Brain microvascular endothelial cell (primary cell): ENCODE results near the gene TGFBR1.

ENCODE experiments used
- DNase-seq: peaks from one replicate; pipeline ENCODE4 v3.0.0-alpha.2; 2020
- H3K27ac ChIP-seq: fragments of 250-450 bp; sonication (Bioruptor Pico); 2 replicates; pipeline ENCODE4 v1.5.1; 2020; ENCODE audit warnings: mild to moderate bottlenecking, moderate library complexity
- H3K27me3 ChIP-seq: fragments of 250-450 bp; sonication (Bioruptor Pico); replicated peaks from 2 replicates; pipeline ENCODE4 v1.5.1; 2020; ENCODE audit warnings: mild to moderate bottlenecking
- H3K36me3 ChIP-seq: fragments of 250-450 bp; sonication (Bioruptor Pico); replicated peaks from 2 replicates; pipeline ENCODE4 v1.5.1; 2020; ENCODE audit warnings: mild to moderate bottlenecking
- H3K4me3 ChIP-seq: 2 replicates; pipeline ENCODE4 v1.5.1; 2011; ENCODE audit warnings: low read depth, mild to moderate bottlenecking, control low read depth, low read length, moderate library complexity
- in situ Hi-C: cut with HindIII; loops from 2 replicates; pipeline ENCODE4 v1.10.0; 2017; ENCODE audit warnings: low sequenced_read_pairs, low pct_ligation_motif_present
- TF ChIP-seq, protein P1 (sequence below): IDR thresholded peaks from 2 replicates; pipeline ENCODE4 v1.5.1; 2011; ENCODE audit warnings: low read depth, mild to moderate bottlenecking, moderate library complexity, low read length, control low read depth, inconsistent platforms; ENCODE audit errors: missing control alignments

TGFBR1 gene

DNA sequence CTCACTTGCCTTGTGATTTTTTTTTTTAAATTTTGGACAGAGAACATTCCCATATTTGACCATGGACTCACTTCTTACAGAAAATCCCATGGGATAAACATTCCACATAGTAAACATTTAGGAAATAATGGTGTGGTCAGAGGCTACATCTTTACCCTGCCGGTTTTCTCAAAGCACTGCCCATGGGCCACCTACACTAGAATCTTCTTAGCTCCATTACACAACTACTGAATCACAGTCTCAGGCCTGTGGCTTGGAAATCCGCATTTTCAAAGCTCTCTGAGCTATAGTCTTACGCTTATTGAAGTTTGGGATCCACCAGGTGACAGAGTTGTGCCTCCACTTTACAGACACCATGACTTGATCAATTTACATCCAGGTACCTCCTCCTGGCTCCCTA is 77.4 kb downstream of the TGFBR1 start:
- Histone ChIP-seq H3K4me3 (no peak overlapping the region), H3K36me3 (no peaks in the 10 kb centered on the region), H3K27ac (no peak overlapping the region), H3K27me3 (no peaks in the 10 kb centered on the region)
- no peak for DNase-seq
- in situ Hi-C loops = no loop called here
- TF ChIP-seq, protein P1, sequence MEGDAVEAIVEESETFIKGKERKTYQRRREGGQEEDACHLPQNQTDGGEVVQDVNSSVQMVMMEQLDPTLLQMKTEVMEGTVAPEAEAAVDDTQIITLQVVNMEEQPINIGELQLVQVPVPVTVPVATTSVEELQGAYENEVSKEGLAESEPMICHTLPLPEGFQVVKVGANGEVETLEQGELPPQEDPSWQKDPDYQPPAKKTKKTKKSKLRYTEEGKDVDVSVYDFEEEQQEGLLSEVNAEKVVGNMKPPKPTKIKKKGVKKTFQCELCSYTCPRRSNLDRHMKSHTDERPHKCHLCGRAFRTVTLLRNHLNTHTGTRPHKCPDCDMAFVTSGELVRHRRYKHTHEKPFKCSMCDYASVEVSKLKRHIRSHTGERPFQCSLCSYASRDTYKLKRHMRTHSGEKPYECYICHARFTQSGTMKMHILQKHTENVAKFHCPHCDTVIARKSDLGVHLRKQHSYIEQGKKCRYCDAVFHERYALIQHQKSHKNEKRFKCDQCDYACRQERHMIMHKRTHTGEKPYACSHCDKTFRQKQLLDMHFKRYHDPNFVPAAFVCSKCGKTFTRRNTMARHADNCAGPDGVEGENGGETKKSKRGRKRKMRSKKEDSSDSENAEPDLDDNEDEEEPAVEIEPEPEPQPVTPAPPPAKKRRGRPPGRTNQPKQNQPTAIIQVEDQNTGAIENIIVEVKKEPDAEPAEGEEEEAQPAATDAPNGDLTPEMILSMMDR = no peak

DNA sequence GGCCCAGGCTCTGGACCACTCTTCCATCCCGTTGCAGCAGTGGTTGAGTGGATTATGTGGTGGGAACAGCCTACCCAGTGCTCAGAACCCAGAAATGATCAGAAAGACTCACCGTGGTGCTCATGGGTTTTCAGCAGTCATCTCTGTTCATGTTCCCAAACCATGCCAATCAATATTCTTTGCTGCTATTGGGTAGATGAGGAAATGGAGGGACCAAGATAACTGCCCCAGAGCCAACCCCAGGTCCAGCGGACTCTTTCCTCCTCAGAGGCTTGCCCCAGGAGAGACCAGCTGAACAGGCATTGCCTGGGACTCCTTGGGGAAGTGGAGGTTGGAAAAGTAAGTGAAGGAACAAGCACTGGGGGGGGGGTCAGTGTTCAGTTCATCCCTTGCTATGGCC is 78.7 kb downstream of the TGFBR1 start:
- no peak for DNase-seq
- in situ Hi-C loops = no loop called here
- no peaks in the 10 kb centered on the region for H3K36me3 ChIP-seq
- no peak overlapping the region for H3K4me3 ChIP-seq
- H3K27me3 ChIP-seq = no peaks in the 10 kb centered on the region
- no peak overlapping the region for H3K27ac ChIP-seq
- TF ChIP-seq, protein P1 = no peak

DNA sequence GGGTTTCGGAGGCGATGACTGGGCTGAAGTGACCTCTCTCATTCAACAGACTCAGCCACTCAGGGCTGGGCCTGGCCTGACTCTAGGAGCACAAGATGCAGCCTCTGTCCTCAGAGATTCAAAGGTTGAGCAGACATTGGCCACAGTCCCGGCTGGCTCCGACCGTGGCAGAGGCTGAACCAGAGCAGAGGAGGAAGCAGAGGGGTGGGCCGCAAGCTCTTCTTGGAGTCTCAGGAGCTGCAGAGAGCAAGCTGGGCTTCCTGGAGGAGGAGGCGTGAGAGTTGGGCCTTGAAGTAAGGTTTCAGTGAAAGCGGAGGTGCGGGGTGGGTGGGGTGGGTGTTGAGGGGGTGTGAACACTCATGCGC is 79.2 kb downstream of the TGFBR1 start:
- H3K4me3 ChIP-seq = no peak overlapping the region
- no peak overlapping the region for H3K27ac ChIP-seq
- in situ Hi-C loops = no loop called here
- TF ChIP-seq, protein P1 = no peak
- H3K27me3 ChIP-seq = no peaks in the 10 kb centered on the region
- H3K36me3 ChIP-seq = no peaks in the 10 kb centered on the region
- DNase-seq = no peak

DNA sequence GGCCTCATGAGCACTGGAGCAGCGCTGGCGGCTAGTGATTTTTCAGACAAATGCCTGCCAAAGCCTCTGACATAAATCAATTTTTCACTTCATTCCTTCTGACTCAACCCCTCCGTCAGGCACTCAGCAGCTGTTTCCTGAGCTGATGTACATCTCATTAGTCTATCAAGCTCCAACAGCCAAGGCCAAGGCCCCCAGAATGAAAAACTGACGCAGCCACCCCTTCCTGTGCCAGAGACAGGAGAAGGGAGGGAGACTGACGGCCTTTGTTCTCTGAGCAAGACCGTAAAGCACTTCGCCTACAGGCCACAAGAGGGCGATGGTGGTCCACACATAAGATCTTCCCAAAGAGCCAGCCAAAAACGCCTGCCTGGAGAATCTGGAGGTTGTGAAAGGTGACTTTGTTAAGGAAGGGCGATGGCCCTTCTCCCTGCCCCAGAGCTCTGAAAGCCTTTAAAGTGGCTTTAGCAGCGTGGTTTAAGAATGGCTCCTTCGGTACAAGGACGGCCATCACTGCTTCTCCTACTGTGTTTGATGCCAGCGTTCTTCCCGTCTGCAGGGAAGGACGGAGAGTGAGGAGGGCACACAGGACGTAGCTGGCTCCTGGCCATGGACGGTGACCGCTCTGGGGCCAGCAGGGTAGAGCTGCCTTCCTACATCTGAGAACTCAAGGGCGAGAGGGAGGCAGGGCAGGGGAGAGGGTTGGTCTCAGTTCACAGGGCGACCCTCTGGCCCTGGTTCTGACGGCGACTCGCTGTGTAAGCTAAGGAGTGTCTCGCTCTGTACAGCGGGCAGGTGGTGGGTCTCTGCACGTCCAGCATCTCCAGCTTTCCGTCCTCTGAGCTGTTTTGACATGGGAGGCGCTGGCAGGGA is 79.8 kb downstream of the TGFBR1 start:
- peak; percentile 89 for DNase-seq
- peak overlapping the region; percentile 38 for H3K4me3 ChIP-seq

DNA sequence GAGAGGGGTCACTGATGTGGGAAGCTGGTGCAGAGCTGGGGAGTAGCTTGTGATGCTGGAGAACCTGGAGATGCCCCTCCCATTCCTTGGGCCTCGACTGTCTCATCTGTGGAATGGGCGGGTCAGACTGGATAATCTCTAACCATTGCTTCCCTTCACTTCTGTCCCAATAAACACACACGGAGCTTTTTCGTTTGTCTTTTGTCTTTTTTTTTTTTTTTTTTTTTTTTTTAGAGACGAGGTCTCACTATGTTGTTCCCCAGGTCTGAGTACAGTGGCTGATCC is 80.4 kb downstream of the TGFBR1 start:
- TF ChIP-seq, protein P1 = no peak
- Histone ChIP-seq H3K4me3 (no peak overlapping the region), H3K36me3 (no peaks in the 10 kb centered on the region), H3K27ac (no peak overlapping the region), H3K27me3 (no peaks in the 10 kb centered on the region)
- no peak for DNase-seq
- in situ Hi-C loops = no loop called here

More for the DNA sequence above, 79.8 kb downstream of the TGFBR1 start:
- H3K36me3 ChIP-seq = no peaks in the 10 kb centered on the region
- H3K27me3 ChIP-seq = no peaks in the 10 kb centered on the region
- TF ChIP-seq, protein P1 = peak; percentile 98
- H3K27ac ChIP-seq = no peak overlapping the region
- in situ Hi-C loops = no loop called here

DNA sequence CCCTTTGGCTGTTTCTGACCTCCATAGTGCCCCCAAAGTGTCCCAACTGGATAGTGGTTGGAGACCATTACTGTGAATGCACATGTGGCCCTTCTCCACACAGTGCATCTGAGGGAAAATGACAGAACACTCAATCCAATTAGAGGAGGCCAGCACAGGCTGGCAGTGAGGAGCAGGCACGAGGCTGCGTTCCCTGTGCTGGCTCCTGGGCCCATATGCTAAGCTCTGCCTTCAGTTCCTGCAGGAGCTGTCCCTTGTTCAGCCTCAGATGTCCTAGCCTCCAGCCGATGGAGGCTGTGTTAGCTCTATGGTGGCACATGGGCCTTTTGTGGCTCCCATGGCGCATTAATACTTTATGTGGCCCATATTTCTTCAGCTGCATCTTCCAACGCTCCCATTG is 81.0 kb downstream of the TGFBR1 start:
- no peaks in the 10 kb centered on the region for H3K36me3 ChIP-seq
- no peaks in the 10 kb centered on the region for H3K27me3 ChIP-seq
- TF ChIP-seq, protein P1 = no peak
- DNase-seq = no peak
- no peak overlapping the region for H3K27ac ChIP-seq
- no peak overlapping the region for H3K4me3 ChIP-seq
- in situ Hi-C loops = no loop called here
